Measurements from ENCODE around the gene ZBTB11. TPM values are rescaled to one million over a fixed set of nuclear protein-coding genes. Genes with fewer than 3 reads are reported as not detected.
A peak's percentile ranks its signal among the peaks of the same experiment; 100 is the strongest.
"Not testable (repeated sequence)": the region's sequence is repeated elsewhere in the genome, so short reads cannot be mapped to it uniquely, and the experiment has no call there.

The ZBTB11 gene
- total and polyA plus RNA-seq, 2 experiments from 2014 or later: 7.7 to 22.4 TPM

GRCh38 chr3:101695779-101696372 is 18.9 kb upstream of the ZBTB11 start:
- Histone ChIP-seq H2AFZ (no peak overlapping the region), H3K27me3 (ENCODE audit: insufficient read depth) (no peaks in the 10 kb centered on the region), H3K4me2 (no peak overlapping the region), H3K4me3 (no peak overlapping the region), H4K20me1 (replicated peaks; ENCODE audit: insufficient read depth) (no peaks in the 10 kb centered on the region), H3K79me2 (replicated peaks; ENCODE audit: insufficient read depth) (peaks cover 9% of the 10 kb centered on the region; the same call in 1 of the 2 replicates), H3F3A (replicated peaks; ENCODE audit: low read depth) (no peaks in the 10 kb centered on the region; the same call in 1 of the 2 replicates), H3K27ac (ENCODE audit: low read depth) (no peak overlapping the region), H3K9me2 (ENCODE audit: insufficient read depth) (no peaks in the 10 kb centered on the region), H3K36me3 (ENCODE audit: insufficient read depth) (no peaks in the 10 kb centered on the region), H3K4me1 (ENCODE audit: insufficient read depth) (peaks cover 13% of the 10 kb centered on the region)
- H3K9me3 Mint-ChIP-seq: no peaks in the 10 kb centered on the region
- peak; percentile 68 to 73 for TF ChIP-seq CTCF (conservative IDR thresholded peaks at IDR 0.05; ENCODE audit: low read depth in 2 of 2)
- no peak for TF ChIP-seq EZH2 (IDR thresholded peaks at IDR 0.05; ENCODE audit: low read depth, unreplicated experiment)
- no peak for TF ChIP-seq REST (IDR thresholded peaks at IDR 0.05; ENCODE audit: unreplicated experiment)
- no peak for TF ChIP-seq ZNF331 (CRISPR knock-in tag; IDR thresholded peaks at IDR 0.05; ENCODE audit: low read depth)
- H3K4me1 Mint-ChIP-seq: peaks cover 25% of the 10 kb centered on the region
- DNase-seq (ENCODE audit: low spot score): peak; percentile 91
- peaks cover 1% of the 10 kb centered on the region for H3K27me3 Mint-ChIP-seq (ENCODE audit: insufficient read depth, low read depth, poor library complexity)
- H3K4me3 Mint-ChIP-seq: no peak overlapping the region
- ATAC-seq: no peak; the same call in 2 of the 3 replicates
- no peak overlapping the region for H3K27ac Mint-ChIP-seq
- no peaks in the 10 kb centered on the region for H3K36me3 Mint-ChIP-seq (ENCODE audit: low read depth)

- not testable (repeated sequence) for H3K4me2 ChIP-seq; H3K4me3 ChIP-seq; H3K27ac ChIP-seq (ENCODE audit: low read depth); H3K9me2 ChIP-seq (ENCODE audit: insufficient read depth); DNase-seq (ENCODE audit: low spot score); H4K20me1 ChIP-seq (replicated peaks; ENCODE audit: insufficient read depth); ATAC-seq; H3K4me3 Mint-ChIP-seq; H2AFZ ChIP-seq; H3K9me3 Mint-ChIP-seq; H3K36me3 Mint-ChIP-seq (ENCODE audit: low read depth); H3K36me3 ChIP-seq (ENCODE audit: insufficient read depth); H3K27me3 ChIP-seq (ENCODE audit: insufficient read depth); H3K79me2 ChIP-seq (replicated peaks; ENCODE audit: insufficient read depth); H3K27me3 Mint-ChIP-seq (ENCODE audit: insufficient read depth, low read depth, poor library complexity); H3K27ac Mint-ChIP-seq; H3F3A ChIP-seq (replicated peaks; ENCODE audit: low read depth)
- peaks cover 11% of the 10 kb centered on the region for H3K4me1 ChIP-seq (ENCODE audit: insufficient read depth)
- H3K4me1 Mint-ChIP-seq: peaks cover 22% of the 10 kb centered on the region
Observed at GRCh38 chr3:101694836-101695235, 17.9 kb upstream of the ZBTB11 start.

Measured in GM23338 (cell line).